HEK293 (cell line): ENCODE data around the gene SMIM31.

Experiments used
- CTCF ChIP-seq: fragments of 450-650 bp; formaldehyde crosslinking; IDR thresholded peaks from 2 replicates; pipeline ENCODE4 v1.5.1; 2016; ENCODE audit warnings: missing biosample characterization, missing genetic modification characterization
- KLF16 ChIP-seq: fragments of 450-650 bp; formaldehyde crosslinking; IDR thresholded peaks from 2 replicates; pipeline ENCODE4 v1.5.1; 2017; ENCODE audit warnings: missing biosample characterization, missing genetic modification characterization
- RBAK ChIP-seq: fragments of 450-650 bp; formaldehyde crosslinking; IDR thresholded peaks from 2 replicates; pipeline ENCODE4 v1.5.1; 2016; ENCODE audit warnings: missing biosample characterization, missing genetic modification characterization
- ZBTB26 ChIP-seq: fragments of 450-650 bp; formaldehyde crosslinking; optimal IDR thresholded peaks from 2 replicates; pipeline ENCODE3; 2016; ENCODE audit warnings: missing biosample characterization, mild to moderate bottlenecking, missing genetic modification characterization
- TF ChIP-seq, protein P1 (sequence below): fragments of 450-650 bp; formaldehyde crosslinking; IDR thresholded peaks from 2 replicates; pipeline ENCODE4 v1.5.1; 2016; ENCODE audit warnings: missing biosample characterization, missing genetic modification characterization
- TF ChIP-seq, protein P2 (sequence below): fragments of 450-650 bp; IDR thresholded peaks from 2 replicates; pipeline ENCODE4 v1.5.1; 2018; ENCODE audit warnings: missing biosample characterization, missing genetic modification characterization

GRCh38 chr4:164731827-164732474 is 22.0 kb upstream of the SMIM31 start:
- no peak for TF ChIP-seq CTCF
- TF ChIP-seq, protein P1, sequence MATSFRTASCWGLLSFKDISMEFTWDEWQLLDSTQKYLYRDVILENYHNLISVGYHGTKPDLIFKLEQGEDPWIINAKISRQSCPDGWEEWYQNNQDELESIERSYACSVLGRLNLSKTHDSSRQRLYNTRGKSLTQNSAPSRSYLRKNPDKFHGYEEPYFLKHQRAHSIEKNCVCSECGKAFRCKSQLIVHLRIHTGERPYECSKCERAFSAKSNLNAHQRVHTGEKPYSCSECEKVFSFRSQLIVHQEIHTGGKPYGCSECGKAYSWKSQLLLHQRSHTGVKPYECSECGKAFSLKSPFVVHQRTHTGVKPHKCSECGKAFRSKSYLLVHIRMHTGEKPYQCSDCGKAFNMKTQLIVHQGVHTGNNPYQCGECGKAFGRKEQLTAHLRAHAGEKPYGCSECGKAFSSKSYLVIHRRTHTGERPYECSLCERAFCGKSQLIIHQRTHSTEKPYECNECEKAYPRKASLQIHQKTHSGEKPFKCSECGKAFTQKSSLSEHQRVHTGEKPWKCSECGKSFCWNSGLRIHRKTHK (tag by site-specific recombination), result no peak
- TF ChIP-seq KLF16 (tag by site-specific recombination), result no peak
- no peak for TF ChIP-seq ZBTB26 (tag by site-specific recombination)
- TF ChIP-seq RBAK (tag by site-specific recombination), result no peak
- TF ChIP-seq, protein P2, sequence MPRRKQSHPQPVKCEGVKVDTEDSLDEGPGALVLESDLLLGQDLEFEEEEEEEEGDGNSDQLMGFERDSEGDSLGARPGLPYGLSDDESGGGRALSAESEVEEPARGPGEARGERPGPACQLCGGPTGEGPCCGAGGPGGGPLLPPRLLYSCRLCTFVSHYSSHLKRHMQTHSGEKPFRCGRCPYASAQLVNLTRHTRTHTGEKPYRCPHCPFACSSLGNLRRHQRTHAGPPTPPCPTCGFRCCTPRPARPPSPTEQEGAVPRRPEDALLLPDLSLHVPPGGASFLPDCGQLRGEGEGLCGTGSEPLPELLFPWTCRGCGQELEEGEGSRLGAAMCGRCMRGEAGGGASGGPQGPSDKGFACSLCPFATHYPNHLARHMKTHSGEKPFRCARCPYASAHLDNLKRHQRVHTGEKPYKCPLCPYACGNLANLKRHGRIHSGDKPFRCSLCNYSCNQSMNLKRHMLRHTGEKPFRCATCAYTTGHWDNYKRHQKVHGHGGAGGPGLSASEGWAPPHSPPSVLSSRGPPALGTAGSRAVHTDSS (tag by site-specific recombination), result no peak
